HepG2 (cell line): ENCODE data around the gene MREG. TPM values are rescaled to one million over a fixed set of nuclear protein-coding genes. Genes with fewer than 3 reads are reported as not detected.

Experiments
- ARHGAP35 ChIP-seq: sonication (generic); formaldehyde crosslinking; IDR thresholded peaks from 2 replicates; pipeline ENCODE4 v1.9.0; 2022; ENCODE audit warnings: mild to moderate bottlenecking, inconsistent platforms, moderate library complexity, missing genetic modification reagents, borderline replicate concordance
- ARNT2 ChIP-seq: sonication (generic); formaldehyde crosslinking; IDR thresholded peaks from 2 replicates; pipeline ENCODE4 v1.8.0; 2022; ENCODE audit warnings: mild to moderate bottlenecking, low read depth, missing genetic modification reagents, moderate library complexity
- ATAD3A ChIP-seq: sonication (generic); formaldehyde crosslinking; IDR thresholded peaks from 2 replicates; pipeline ENCODE4 v1.4.0; 2020; ENCODE audit warnings: missing genetic modification reagents
- CEBPG ChIP-seq: IDR thresholded peaks from 2 replicates; pipeline ENCODE4 v1.6.1; 2016
- E2F1 ChIP-seq: sonication (generic); formaldehyde crosslinking; IDR thresholded peaks from 2 replicates; pipeline ENCODE4 v1.5.0; 2020; ENCODE audit warnings: missing genetic modification reagents
- FOXO1 ChIP-seq: sonication (generic); formaldehyde crosslinking; IDR thresholded peaks from 2 replicates; pipeline ENCODE4 v1.4.0; 2020; ENCODE audit warnings: missing genetic modification reagents
- GFI1 ChIP-seq: sonication (generic); formaldehyde crosslinking; IDR thresholded peaks from 2 replicates; pipeline ENCODE4 v1.5.0; 2020; ENCODE audit warnings: missing genetic modification reagents, mild to moderate bottlenecking, borderline replicate concordance
- IRF9 ChIP-seq: sonication (generic); formaldehyde crosslinking; IDR thresholded peaks from 2 replicates; pipeline ENCODE4 v1.8.0; 2022; ENCODE audit warnings: missing genetic modification reagents, mild to moderate bottlenecking, borderline replicate concordance
- KAT8 ChIP-seq: IDR thresholded peaks from 2 replicates; pipeline ENCODE4 v1.6.1; 2016; ENCODE audit warnings: missing genetic modification reagents, missing compliant biosample characterization
- KMT2A ChIP-seq: sonication (generic); formaldehyde crosslinking; IDR thresholded peaks from 2 replicates; pipeline ENCODE4 v1.4.0; 2020; ENCODE audit warnings: missing genetic modification reagents
- RFXAP ChIP-seq: sonication (generic); formaldehyde crosslinking; IDR thresholded peaks from 2 replicates; pipeline ENCODE4 v1.4.0; 2020; ENCODE audit warnings: missing genetic modification reagents, borderline replicate concordance
- SIX4 ChIP-seq: sonication (generic); formaldehyde crosslinking; IDR thresholded peaks from 2 replicates; pipeline ENCODE4 v1.4.0; 2020; ENCODE audit warnings: missing genetic modification reagents
- SOX5 ChIP-seq: IDR thresholded peaks from 2 replicates; pipeline ENCODE4 v1.6.1; 2016; ENCODE audit warnings: borderline replicate concordance
- SSRP1 ChIP-seq: IDR thresholded peaks from 2 replicates; pipeline ENCODE4 v1.6.1; 2016; ENCODE audit warnings: control low read depth
- TEAD2 ChIP-seq: sonication (generic); formaldehyde crosslinking; IDR thresholded peaks from 2 replicates; pipeline ENCODE4 v1.9.0; 2021; ENCODE audit warnings: missing genetic modification reagents
- TFDP1 ChIP-seq: IDR thresholded peaks from 2 replicates; pipeline ENCODE4 v1.6.1; 2016; ENCODE audit warnings: missing compliant biosample characterization, missing genetic modification reagents, borderline replicate concordance
- TRAFD1 ChIP-seq: sonication (generic); formaldehyde crosslinking; IDR thresholded peaks from 2 replicates; pipeline ENCODE4 v1.5.1; 2020; ENCODE audit warnings: missing genetic modification reagents, mild to moderate bottlenecking, borderline replicate concordance
- TRIM24 ChIP-seq: sonication (generic); formaldehyde crosslinking; IDR thresholded peaks from 2 replicates; pipeline ENCODE4 v1.8.0; 2022; ENCODE audit warnings: mild to moderate bottlenecking, missing genetic modification reagents
- ZGPAT ChIP-seq: IDR thresholded peaks from 2 replicates; pipeline ENCODE4 v1.6.1; 2016; ENCODE audit warnings: mild to moderate bottlenecking
- ZNF367 ChIP-seq: sonication (generic); formaldehyde crosslinking; IDR thresholded peaks from 2 replicates; pipeline ENCODE4 v1.4.0; 2020; ENCODE audit warnings: missing genetic modification reagents, borderline replicate concordance
- ZNF550 ChIP-seq: sonication (generic); formaldehyde crosslinking; IDR thresholded peaks from 2 replicates; pipeline ENCODE4 v1.4.0; 2020; ENCODE audit warnings: mild to moderate bottlenecking, missing genetic modification reagents, borderline replicate concordance
- ZNF788 ChIP-seq: sonication (generic); formaldehyde crosslinking; IDR thresholded peaks from 2 replicates; pipeline ENCODE4 v1.5.0; 2020; ENCODE audit warnings: mild to moderate bottlenecking, missing genetic modification reagents, borderline replicate concordance
- ZNF839 ChIP-seq: sonication (generic); formaldehyde crosslinking; IDR thresholded peaks from 2 replicates; pipeline ENCODE4 v1.4.0; 2020; ENCODE audit warnings: missing genetic modification reagents, mild to moderate bottlenecking, borderline replicate concordance
- ZSCAN21 ChIP-seq: sonication (generic); formaldehyde crosslinking; IDR thresholded peaks from 2 replicates; pipeline ENCODE4 v1.8.0; 2022; ENCODE audit warnings: mild to moderate bottlenecking, missing genetic modification reagents, moderate library complexity, borderline replicate concordance
- polyA plus RNA-seq, 8 experiments: library from polyadenylated mRNA; depleted of rRNA in 3 of 8; stranded (reverse) in 7 of 8; unstranded in 1 of 8; fragments of >200 nt; fragmentation: Illumina TruSeq in 4 of 8; extraction: Trizol in 4 of 8; gene quantifications; 2 replicates each; pipeline versions ENCODE4 v1.2.1 to v1.2.3, GENCODE V29; 2011 to 2016; ENCODE audit warnings: low read depth in 4 of 8, missing spikeins in 1 of 8, mixed read lengths in 1 of 8; ENCODE audit not compliant: insufficient read depth in 1 of 8
- total RNA-seq, 5 experiments: library from RNA; depleted of rRNA; stranded (reverse); fragments of >200 nt; fragmentation: Illumina TruSeq; extraction: Trizol; gene quantifications; 2 replicates each; pipeline ENCODE4 v1.2.3, GENCODE V29; 2016; ENCODE audit warnings: low read depth in 1 of 5

Gene MREG
- total and polyA plus RNA-seq, 2 of the 13 experiments (the other 11 are each of a cell fraction or from before 2014, with no cell fraction given), result 7.5 to 23.3 TPM

GRCh38 chr2:215951558-215951957, 61.8 kb downstream of the MREG start (continued):
- TF ChIP-seq ARNT2 (CRISPR knock-in tag) (no peak), SIX4 (CRISPR knock-in tag) (no peak), CEBPG (CRISPR knock-in tag) (0 out of 2 replicates have a peak, but pooled peaks have one; percentile 3), ZGPAT (CRISPR knock-in tag) (no peak), ARHGAP35 (CRISPR knock-in tag) (no peak), ZSCAN21 (CRISPR knock-in tag) (no peak), TRAFD1 (no peak), E2F1 (CRISPR knock-in tag) (no peak), RFXAP (CRISPR knock-in tag) (no peak), ZNF839 (CRISPR knock-in tag) (no peak), KMT2A (no peak), ZNF367 (CRISPR knock-in tag) (no peak), KAT8 (0 out of 2 replicates have a peak, but pooled peaks have one; percentile 29), ZNF550 (CRISPR knock-in tag) (no peak), SSRP1 (CRISPR knock-in tag) (no peak), GFI1 (peak; percentile 63; the same call in 1 of the 2 replicates), TFDP1 (0 out of 2 replicates have a peak, but pooled peaks have one; percentile 16), IRF9 (CRISPR knock-in tag) (no peak), TRIM24 (CRISPR knock-in tag) (no peak), TEAD2 (CRISPR knock-in tag) (no peak), ZNF788 (CRISPR knock-in tag) (no peak), SOX5 (0 out of 2 replicates have a peak, but pooled peaks have one; percentile 14), FOXO1 (CRISPR knock-in tag) (peak; percentile 53; the same call in 1 of the 2 replicates), ATAD3A (CRISPR knock-in tag) (no peak)
